GM12891 (cell line): ENCODE measurements around the gene PLSCR4.

Experiments
- PAX5 ChIP-seq: IDR thresholded peaks from 2 replicates; pipeline ENCODE4 v1.6.1; 2011; ENCODE audit warnings: low read length, moderate library complexity, mild to moderate bottlenecking; ENCODE audit not compliant: insufficient read depth, severe bottlenecking
- POLR2A ChIP-seq: IDR thresholded peaks from 2 replicates; pipeline ENCODE4 v1.6.1; 2011; ENCODE audit warnings: low read depth, low read length, control low read depth
- POLR2AphosphoS5 ChIP-seq: IDR thresholded peaks from 2 replicates; pipeline ENCODE4 v1.6.1; 2011; ENCODE audit warnings: low read depth, low read length, control low read depth
- POU2F2 ChIP-seq: IDR thresholded peaks from 2 replicates; pipeline ENCODE4 v1.6.1; 2011; ENCODE audit warnings: low read depth, mild to moderate bottlenecking, control low read depth, low read length, moderate library complexity
- SPI1 ChIP-seq: IDR thresholded peaks from 2 replicates; pipeline ENCODE4 v1.6.1; 2011; ENCODE audit warnings: low read depth, low read length, control low read depth
- TAF1 ChIP-seq: IDR thresholded peaks from 2 replicates; pipeline ENCODE4 v1.6.1; 2011; ENCODE audit warnings: low read depth, low read length, control low read depth

DNA sequence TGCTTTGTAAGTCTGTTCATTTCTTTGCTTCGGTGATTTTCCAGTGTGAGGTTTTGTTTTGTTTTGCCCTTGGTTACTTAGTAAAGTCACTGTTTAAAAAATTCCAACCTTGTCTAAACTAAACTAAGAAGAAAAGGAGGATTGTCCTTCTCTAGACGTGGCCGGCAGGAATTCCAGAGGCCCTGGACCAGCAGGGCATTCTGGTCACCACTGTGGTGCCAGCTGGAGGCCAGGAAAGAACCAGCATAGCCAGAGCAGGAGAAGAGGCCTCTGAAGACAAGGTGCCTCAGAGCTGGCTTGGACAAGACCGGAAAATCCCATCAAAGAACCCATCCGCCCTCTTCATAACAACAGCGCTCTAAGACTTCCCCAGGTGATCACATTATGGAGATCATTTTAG is 98.1 kb downstream of the PLSCR4 start:
- TF ChIP-seq POLR2A (no peak), POLR2AphosphoS5 (no peak), POU2F2 (no peak), TAF1 (no peak), PAX5 (no peak), SPI1 (no peak)
